Fibroblast of lung (primary cell): Measurements from ENCODE around the gene LPAR6. TPM values are rescaled to one million over a fixed set of nuclear protein-coding genes. Genes with fewer than 3 reads are reported as not detected.

Experiments
- DNase-seq, 2 donors: peaks; one replicate each; pipeline versions ENCODE4 v3.0.0 to v3.0.0-alpha.2; 2010; ENCODE audit warnings: low read depth in 2 of 2
- H2AFZ ChIP-seq: 2 replicates; pipeline ENCODE4 v1.5.1; 2012; ENCODE audit warnings: low read length, control low read depth, inconsistent platforms
- H3K27ac ChIP-seq: 2 replicates; pipeline ENCODE4 v1.5.1; 2011; ENCODE audit warnings: low read length, control low read depth; ENCODE audit not compliant: insufficient read depth
- H3K27me3 ChIP-seq: 2 replicates; pipeline ENCODE4 v1.5.1; 2011; ENCODE audit warnings: mild to moderate bottlenecking, low read length; ENCODE audit not compliant: control insufficient read depth, insufficient read depth
- H3K36me3 ChIP-seq: 2 replicates; pipeline ENCODE4 v1.5.1; 2011; ENCODE audit warnings: low read length; ENCODE audit not compliant: control insufficient read depth, insufficient read depth
- H3K4me1 ChIP-seq: 2 replicates; pipeline ENCODE4 v1.5.1; 2011; ENCODE audit warnings: low read length; ENCODE audit not compliant: control insufficient read depth, insufficient read depth; ENCODE audit errors: extremely low read depth
- H3K4me2 ChIP-seq: 2 replicates; pipeline ENCODE4 v1.5.1; 2011; ENCODE audit warnings: low read length, control low read depth; ENCODE audit not compliant: insufficient read depth; ENCODE audit errors: extremely low read depth
- H3K4me3 ChIP-seq, 4 experiments: fragments of 200-600 bp in 1 of 4; sonication (generic) in 1 of 4; replicated peaks in 1 of 4; 2 replicates each; pipeline ENCODE4 v1.5.1; 2011 to 2016; ENCODE audit warnings: low read length in 4 of 4, low read depth in 3 of 4, mild to moderate bottlenecking in 3 of 4, control low read depth in 2 of 4, inconsistent platforms in 1 of 4, mixed read lengths in 1 of 4; ENCODE audit not compliant: insufficient read depth in 1 of 4; ENCODE audit errors: control extremely low read depth in 1 of 4
- H3K79me2 ChIP-seq: 2 replicates; pipeline ENCODE4 v1.5.1; 2012; ENCODE audit warnings: mild to moderate bottlenecking, low read length, inconsistent platforms; ENCODE audit not compliant: control insufficient read depth, insufficient read depth
- H3K9ac ChIP-seq: 2 replicates; pipeline ENCODE4 v1.5.1; 2011; ENCODE audit warnings: mild to moderate bottlenecking, low read length, control low read depth; ENCODE audit not compliant: insufficient read depth
- H3K9me3 ChIP-seq: 2 replicates; pipeline ENCODE4 v1.5.1; 2012; ENCODE audit warnings: low read depth, low read length; ENCODE audit not compliant: control insufficient read depth, insufficient read depth
- H4K20me1 ChIP-seq: 2 replicates; pipeline ENCODE4 v1.5.1; 2011; ENCODE audit warnings: low read length; ENCODE audit not compliant: control insufficient read depth, insufficient read depth; ENCODE audit errors: extremely low read depth
- EZH2 ChIP-seq: IDR thresholded peaks from 2 replicates; pipeline ENCODE4 v1.5.1; 2012; ENCODE audit warnings: low read length, control low read depth, mild to moderate bottlenecking; ENCODE audit errors: missing control alignments
- polyA plus RNA-seq, 2 donors: library from polyadenylated mRNA; depleted of rRNA in 1 of 2; stranded (reverse) in 1 of 2; unstranded in 1 of 2; fragments of >200 nt; gene quantifications; 2 replicates each; pipeline ENCODE4 v1.2.1, GENCODE V29; 2011 to 2012; ENCODE audit warnings: missing spikeins in 1 of 2
- total RNA-seq: library from RNA; depleted of rRNA; stranded (reverse); fragments of >200 nt; gene quantifications from 2 replicates; pipeline ENCODE4 v1.2.1, GENCODE V29; 2014
- TF ChIP-seq, protein P1 (sequence below), 2 donors: IDR thresholded peaks in 1 of 2; conservative IDR thresholded peaks in 1 of 2; 1 replicate in 1 of 2; 2 replicates in 1 of 2; pipeline ENCODE4 v1.5.1; 2011 to 2012; ENCODE audit warnings: low read length in 2 of 2, control low read depth in 1 of 2, inconsistent platforms in 1 of 2, low read depth in 1 of 2, mild to moderate bottlenecking in 1 of 2

The LPAR6 gene
- total and polyA plus RNA-seq, 2 donors (not counting 1 experiment from before 2014, with no cell fraction given) = 6.8 to 7.6 TPM

DNA sequence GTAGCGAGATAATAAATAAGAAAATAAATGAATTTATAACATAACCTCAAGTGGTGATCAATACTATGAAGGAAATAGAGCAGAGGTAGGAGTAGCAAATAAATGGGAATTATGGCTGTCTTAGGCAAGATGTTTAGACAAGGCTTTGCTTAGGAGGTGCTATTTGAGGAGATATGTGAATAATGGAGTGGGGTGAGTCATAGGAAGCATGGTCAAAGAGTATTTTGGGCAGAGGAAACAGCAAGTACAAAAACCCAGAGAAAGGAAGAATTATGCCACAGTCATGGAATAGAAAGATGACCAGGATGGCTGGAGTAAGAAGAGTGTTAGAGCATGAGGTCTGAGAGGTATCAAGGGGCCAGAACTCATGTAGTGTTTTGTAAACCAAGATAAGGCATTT is 33.6 kb upstream of the LPAR6 start:
- no peak overlapping the region for H2AFZ ChIP-seq
- H3K4me3 ChIP-seq = no peak overlapping the region
- peaks cover 2% of the 10 kb centered on the region for H3K79me2 ChIP-seq
- H4K20me1 ChIP-seq = no peaks in the 10 kb centered on the region
- no peak overlapping the region for H3K4me2 ChIP-seq
- no peaks in the 10 kb centered on the region for H3K36me3 ChIP-seq
- no peaks in the 10 kb centered on the region for H3K27me3 ChIP-seq
- H3K4me1 ChIP-seq = peaks cover 4% of the 10 kb centered on the region
- H3K27ac ChIP-seq = no peak overlapping the region
- H3K9me3 ChIP-seq = no peaks in the 10 kb centered on the region
- no peak overlapping the region for H3K9ac ChIP-seq
- DNase-seq = peak; percentile 80 to 82
- no peak for TF ChIP-seq EZH2

DNA sequence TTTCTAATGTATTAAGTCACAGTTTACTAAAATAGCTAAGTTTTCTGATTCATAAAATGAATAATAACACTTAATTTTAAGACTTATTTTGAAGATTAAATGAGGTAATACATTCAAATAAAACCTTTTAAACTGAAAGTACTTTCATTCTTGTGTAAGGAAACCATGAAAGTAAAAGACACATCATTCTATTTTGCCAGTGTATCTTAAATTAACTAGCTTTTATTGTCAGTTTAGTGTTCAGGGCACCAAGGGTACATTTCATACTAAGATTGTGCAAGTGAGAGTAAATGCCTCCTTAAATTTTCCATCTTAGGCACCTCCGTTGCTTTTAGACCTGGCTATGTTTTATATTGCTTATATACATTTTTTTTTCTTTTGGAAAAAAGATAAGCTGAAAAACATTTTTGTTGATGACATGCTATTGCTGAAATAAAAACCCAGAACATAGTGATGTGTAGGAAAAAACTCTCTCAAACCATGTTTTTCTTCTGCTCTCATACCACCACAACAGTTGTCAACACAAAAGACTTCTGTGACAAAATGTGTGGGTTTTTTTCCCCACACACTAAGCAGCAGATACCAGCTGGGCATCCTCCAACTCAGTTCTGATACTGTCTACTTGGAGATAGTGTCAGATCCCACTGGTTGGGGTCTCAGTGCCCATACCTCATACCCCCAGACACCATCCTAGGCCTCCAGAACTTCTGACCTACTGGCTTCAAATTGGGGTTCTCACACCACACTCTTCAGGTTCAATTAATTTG is 30.7 kb upstream of the LPAR6 start:
- DNase-seq = no peak
- H3K4me3 ChIP-seq = no peak overlapping the region
- TF ChIP-seq, protein P1, sequence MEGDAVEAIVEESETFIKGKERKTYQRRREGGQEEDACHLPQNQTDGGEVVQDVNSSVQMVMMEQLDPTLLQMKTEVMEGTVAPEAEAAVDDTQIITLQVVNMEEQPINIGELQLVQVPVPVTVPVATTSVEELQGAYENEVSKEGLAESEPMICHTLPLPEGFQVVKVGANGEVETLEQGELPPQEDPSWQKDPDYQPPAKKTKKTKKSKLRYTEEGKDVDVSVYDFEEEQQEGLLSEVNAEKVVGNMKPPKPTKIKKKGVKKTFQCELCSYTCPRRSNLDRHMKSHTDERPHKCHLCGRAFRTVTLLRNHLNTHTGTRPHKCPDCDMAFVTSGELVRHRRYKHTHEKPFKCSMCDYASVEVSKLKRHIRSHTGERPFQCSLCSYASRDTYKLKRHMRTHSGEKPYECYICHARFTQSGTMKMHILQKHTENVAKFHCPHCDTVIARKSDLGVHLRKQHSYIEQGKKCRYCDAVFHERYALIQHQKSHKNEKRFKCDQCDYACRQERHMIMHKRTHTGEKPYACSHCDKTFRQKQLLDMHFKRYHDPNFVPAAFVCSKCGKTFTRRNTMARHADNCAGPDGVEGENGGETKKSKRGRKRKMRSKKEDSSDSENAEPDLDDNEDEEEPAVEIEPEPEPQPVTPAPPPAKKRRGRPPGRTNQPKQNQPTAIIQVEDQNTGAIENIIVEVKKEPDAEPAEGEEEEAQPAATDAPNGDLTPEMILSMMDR (conservative IDR thresholded peaks at IDR 0.05 in 1 of 2, IDR thresholded peaks at IDR 0.05 in 1 of 2; ENCODE audit: low read depth in 1 of 2, low read length in 2 of 2) = no peak
- TF ChIP-seq EZH2 = no peak
- H3K27me3 ChIP-seq = no peaks in the 10 kb centered on the region
- no peak overlapping the region for H3K9ac ChIP-seq
- H3K27ac ChIP-seq = no peak overlapping the region
- H4K20me1 ChIP-seq = no peaks in the 10 kb centered on the region
- no peak overlapping the region for H2AFZ ChIP-seq
- H3K4me2 ChIP-seq = no peak overlapping the region
- peaks cover 4% of the 10 kb centered on the region for H3K4me1 ChIP-seq
- no peaks in the 10 kb centered on the region for H3K9me3 ChIP-seq
- no peaks in the 10 kb centered on the region for H3K36me3 ChIP-seq
- H3K79me2 ChIP-seq = no peaks in the 10 kb centered on the region

DNA sequence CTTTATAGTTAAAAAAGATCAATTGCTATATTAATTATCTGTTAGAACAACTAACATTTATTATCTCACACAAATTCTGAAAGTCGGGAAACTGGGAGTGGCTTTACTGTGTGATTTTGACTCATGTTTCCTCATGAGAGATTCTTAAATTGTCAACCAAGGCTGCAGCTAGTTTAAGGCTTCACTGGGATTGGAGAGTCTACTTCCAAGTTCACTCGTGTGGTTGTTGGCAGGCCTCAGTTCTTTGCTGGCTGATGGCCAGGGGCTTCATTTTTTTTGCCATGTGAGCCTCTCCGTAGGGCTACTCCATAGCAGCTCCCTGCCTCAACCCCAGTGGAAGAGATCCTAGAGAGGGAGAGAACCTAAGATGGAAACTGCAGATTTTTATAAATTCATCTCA is 24.5 kb upstream of the LPAR6 start:
- TF ChIP-seq EZH2 = no peak
- TF ChIP-seq, protein P1 (conservative IDR thresholded peaks at IDR 0.05 in 1 of 2, IDR thresholded peaks at IDR 0.05 in 1 of 2; ENCODE audit: low read depth in 1 of 2, low read length in 2 of 2) = no peak
- H2AFZ ChIP-seq = no peak overlapping the region
- no peaks in the 10 kb centered on the region for H3K36me3 ChIP-seq
- H3K4me3 ChIP-seq = no peak overlapping the region
- no peaks in the 10 kb centered on the region for H4K20me1 ChIP-seq
- H3K9ac ChIP-seq = no peak overlapping the region
- no peaks in the 10 kb centered on the region for H3K27me3 ChIP-seq
- H3K27ac ChIP-seq = no peak overlapping the region
- peak; percentile 70 to 85 for DNase-seq
- no peaks in the 10 kb centered on the region for H3K9me3 ChIP-seq
- no peak overlapping the region for H3K4me2 ChIP-seq
- H3K79me2 ChIP-seq = no peaks in the 10 kb centered on the region
- no peaks in the 10 kb centered on the region for H3K4me1 ChIP-seq
